Mesenchymal stem cell (in vitro differentiated cells and primary cell): Measurements from ENCODE around the gene KCTD18.

Experiments used
- DNase-seq: peaks from one replicate; pipeline ENCODE4 v3.0.0-alpha.2; 2013
- H2AFZ ChIP-seq: one replicate; pipeline ENCODE4 v1.6.1; 2013; ENCODE audit warnings: low read depth, mild to moderate bottlenecking, control low read depth, inconsistent platforms, low read length, moderate library complexity
- H2AK5ac ChIP-seq: 2 replicates; pipeline ENCODE4 v1.6.1; 2013; ENCODE audit warnings: low read length, moderate library complexity, mild to moderate bottlenecking, inconsistent platforms; ENCODE audit not compliant: severe bottlenecking
- H2BK120ac ChIP-seq: one replicate; pipeline ENCODE4 v1.6.1; 2013; ENCODE audit warnings: low read depth, mild to moderate bottlenecking, inconsistent platforms, low read length, moderate library complexity
- H2BK12ac ChIP-seq, 2 experiments: one replicate each; pipeline ENCODE4 v1.6.1; 2013; ENCODE audit warnings: inconsistent platforms in 2 of 2, low read length in 2 of 2, mild to moderate bottlenecking in 2 of 2, moderate library complexity in 2 of 2, control low read depth in 1 of 2
- H2BK15ac ChIP-seq: one replicate; pipeline ENCODE4 v1.6.1; 2013; ENCODE audit warnings: mild to moderate bottlenecking, low read depth, inconsistent platforms; ENCODE audit not compliant: poor library complexity, severe bottlenecking
- H2BK5ac ChIP-seq: 2 replicates; pipeline ENCODE4 v1.6.1; 2013; ENCODE audit warnings: low read depth, mild to moderate bottlenecking, low read length, control low read depth, inconsistent platforms; ENCODE audit not compliant: poor library complexity, severe bottlenecking
- H3K14ac ChIP-seq, 2 experiments: one replicate each; pipeline ENCODE4 v1.6.1; 2013; ENCODE audit warnings: inconsistent platforms in 2 of 2, low read length in 2 of 2, control low read depth in 1 of 2, mild to moderate bottlenecking in 1 of 2, moderate library complexity in 1 of 2
- H3K18ac ChIP-seq, 2 experiments: one replicate each; pipeline ENCODE4 v1.6.1; 2013; ENCODE audit warnings: inconsistent platforms in 2 of 2, low read length in 2 of 2, control low read depth in 1 of 2, low read depth in 1 of 2, mild to moderate bottlenecking in 1 of 2
- H3K23ac ChIP-seq, 2 experiments: one replicate each; pipeline ENCODE4 v1.6.1; 2013; ENCODE audit warnings: inconsistent platforms in 2 of 2, low read length in 2 of 2, mild to moderate bottlenecking in 2 of 2, moderate library complexity in 2 of 2, control low read depth in 1 of 2
- H3K27ac ChIP-seq: 2 replicates; pipeline ENCODE4 v1.5.1; 2013; ENCODE audit warnings: mild to moderate bottlenecking, moderate library complexity, low read length, control low read depth, inconsistent platforms; ENCODE audit not compliant: poor library complexity, severe bottlenecking
- H3K27me3 ChIP-seq, 2 experiments: 2 replicates each; pipeline versions ENCODE4 v1.6.1 to v1.7.0; 2013; ENCODE audit warnings: low read length in 2 of 2, mild to moderate bottlenecking in 2 of 2, moderate library complexity in 2 of 2, control low read depth in 1 of 2, inconsistent platforms in 1 of 2; ENCODE audit not compliant: control insufficient read depth in 1 of 2, insufficient read depth in 1 of 2
- H3K36me3 ChIP-seq, 2 experiments: 2 replicates each; pipeline versions ENCODE4 v1.6.1 to v1.7.0; 2013; ENCODE audit warnings: low read length in 2 of 2, control low read depth in 1 of 2, inconsistent platforms in 1 of 2, low read depth in 1 of 2, mild to moderate bottlenecking in 1 of 2; ENCODE audit not compliant: insufficient read depth in 2 of 2, control insufficient read depth in 1 of 2
- H3K4ac ChIP-seq, 2 experiments: one replicate each; pipeline ENCODE4 v1.6.1; 2013; ENCODE audit warnings: inconsistent platforms in 2 of 2, low read length in 2 of 2, mild to moderate bottlenecking in 2 of 2, moderate library complexity in 2 of 2, control low read depth in 1 of 2, low read depth in 1 of 2
- H3K4me1 ChIP-seq: 2 replicates; pipeline ENCODE4 v1.6.1; 2013; ENCODE audit warnings: low read depth, low read length, control low read depth; ENCODE audit not compliant: control insufficient read depth, insufficient read depth
- H3K4me2 ChIP-seq: 2 replicates; pipeline ENCODE4 v1.6.1; 2013; ENCODE audit warnings: low read length, mild to moderate bottlenecking, inconsistent platforms; ENCODE audit not compliant: poor library complexity, severe bottlenecking
- H3K4me3 ChIP-seq, 2 experiments: 2 replicates each; pipeline versions ENCODE4 v1.5.1 to v1.7.0; 2013; ENCODE audit warnings: low read length in 2 of 2, mild to moderate bottlenecking in 2 of 2, control low read depth in 1 of 2, low read depth in 1 of 2; ENCODE audit not compliant: insufficient read depth in 1 of 2
- H3K79me1 ChIP-seq: replicated peaks from 2 replicates; pipeline ENCODE4 v1.6.1; 2013; ENCODE audit warnings: mild to moderate bottlenecking, control low read depth, low read length, inconsistent platforms; ENCODE audit not compliant: poor library complexity, severe bottlenecking
- H3K9ac ChIP-seq: 2 replicates; pipeline ENCODE4 v1.7.0; 2013; ENCODE audit warnings: mild to moderate bottlenecking, low read length, moderate library complexity
- H3K9me3 ChIP-seq: 2 replicates; pipeline ENCODE4 v1.7.0; 2013; ENCODE audit warnings: mild to moderate bottlenecking, low read length; ENCODE audit not compliant: control insufficient read depth
- H4K8ac ChIP-seq: one replicate; pipeline ENCODE4 v1.6.1; 2013; ENCODE audit warnings: inconsistent platforms, mild to moderate bottlenecking, low read length, moderate library complexity
- H4K91ac ChIP-seq: one replicate; pipeline ENCODE4 v1.6.1; 2013; ENCODE audit warnings: mild to moderate bottlenecking, low read length, inconsistent platforms
- WGBS: methylation state at CpG from one replicate; pipeline ENCODE4 v1.1.7; 2013; ENCODE audit warnings: mixed read lengths; 5-methylcytosine and 5-hydroxymethylcytosine counted together

Gene KCTD18

DNA sequence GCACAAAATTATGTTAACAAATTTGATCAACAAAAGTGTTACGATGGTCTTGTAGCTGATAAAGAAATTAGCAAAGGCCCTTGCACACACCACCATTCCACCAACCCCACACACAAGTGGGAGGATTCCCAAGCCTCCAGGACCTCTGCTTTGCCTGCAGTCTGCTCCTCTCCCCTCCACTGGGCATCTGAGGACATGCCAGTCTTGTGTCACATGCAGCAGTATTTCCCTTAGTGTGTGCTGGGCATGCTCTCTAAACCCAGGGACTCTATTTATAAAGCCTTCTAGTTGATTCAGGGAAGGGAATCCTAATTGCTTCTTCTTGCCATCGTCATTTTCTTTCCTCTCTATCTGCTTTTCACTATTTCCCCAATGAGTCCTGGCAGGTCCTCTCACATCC, 53.3 kb downstream of the KCTD18 start:
- no peak overlapping the region for H3K9ac ChIP-seq
- H3K18ac ChIP-seq = no peak overlapping the region
- H3K14ac ChIP-seq = no peak overlapping the region
- 95% methylated on average over 2 of the region's 2 CpGs for WGBS
- H3K23ac ChIP-seq = no peak overlapping the region
- H3K27me3 ChIP-seq = no peaks in the 10 kb centered on the region
- no peak overlapping the region for H3K4me3 ChIP-seq
- H4K8ac ChIP-seq = no peak overlapping the region
- H2BK15ac ChIP-seq = no peak overlapping the region
- no peaks in the 10 kb centered on the region for H3K9me3 ChIP-seq
- no peak overlapping the region for H4K91ac ChIP-seq
- no peak for DNase-seq
- peaks cover 5% of the 10 kb centered on the region for H3K4me1 ChIP-seq
- H2BK12ac ChIP-seq = no peak overlapping the region
- H3K4ac ChIP-seq = no peak overlapping the region
- no peak overlapping the region for H2AK5ac ChIP-seq
- no peak overlapping the region for H2BK120ac ChIP-seq
- peaks cover 23% of the 10 kb centered on the region for H3K79me1 ChIP-seq
- H2BK5ac ChIP-seq = no peak overlapping the region
- H3K36me3 ChIP-seq = peaks cover 15 to 24% of the 10 kb centered on the region in 2 experiments
- H3K4me2 ChIP-seq = no peak overlapping the region
- no peak overlapping the region for H2AFZ ChIP-seq
- H3K27ac ChIP-seq = no peak overlapping the region

DNA sequence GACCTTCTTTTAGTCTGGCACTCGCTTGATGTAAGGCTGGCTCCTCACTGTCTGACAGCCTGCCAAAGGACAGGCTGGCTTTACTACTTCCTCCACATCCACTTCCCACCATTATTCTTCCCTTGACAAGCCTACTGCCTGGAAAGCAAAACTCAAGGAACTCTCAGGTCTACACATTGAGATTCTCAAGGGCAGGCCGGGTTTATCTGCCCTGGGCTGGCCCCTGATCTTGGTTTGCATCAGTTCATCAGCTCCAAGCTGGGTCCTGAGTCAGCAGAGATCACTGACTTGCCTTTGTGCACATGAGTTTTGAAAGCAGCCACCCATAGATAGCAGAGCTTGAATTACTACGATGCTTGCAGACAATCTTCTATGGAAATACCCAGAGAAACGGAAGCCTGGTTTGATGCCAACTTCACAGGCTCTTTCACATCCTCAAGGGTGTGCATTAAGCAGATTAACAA, 53.9 kb downstream of the KCTD18 start:
- WGBS = 75% methylated on average over 4 of the region's 4 CpGs
- peak; percentile 30 for DNase-seq
- no peak overlapping the region for H2BK5ac ChIP-seq

DNA sequence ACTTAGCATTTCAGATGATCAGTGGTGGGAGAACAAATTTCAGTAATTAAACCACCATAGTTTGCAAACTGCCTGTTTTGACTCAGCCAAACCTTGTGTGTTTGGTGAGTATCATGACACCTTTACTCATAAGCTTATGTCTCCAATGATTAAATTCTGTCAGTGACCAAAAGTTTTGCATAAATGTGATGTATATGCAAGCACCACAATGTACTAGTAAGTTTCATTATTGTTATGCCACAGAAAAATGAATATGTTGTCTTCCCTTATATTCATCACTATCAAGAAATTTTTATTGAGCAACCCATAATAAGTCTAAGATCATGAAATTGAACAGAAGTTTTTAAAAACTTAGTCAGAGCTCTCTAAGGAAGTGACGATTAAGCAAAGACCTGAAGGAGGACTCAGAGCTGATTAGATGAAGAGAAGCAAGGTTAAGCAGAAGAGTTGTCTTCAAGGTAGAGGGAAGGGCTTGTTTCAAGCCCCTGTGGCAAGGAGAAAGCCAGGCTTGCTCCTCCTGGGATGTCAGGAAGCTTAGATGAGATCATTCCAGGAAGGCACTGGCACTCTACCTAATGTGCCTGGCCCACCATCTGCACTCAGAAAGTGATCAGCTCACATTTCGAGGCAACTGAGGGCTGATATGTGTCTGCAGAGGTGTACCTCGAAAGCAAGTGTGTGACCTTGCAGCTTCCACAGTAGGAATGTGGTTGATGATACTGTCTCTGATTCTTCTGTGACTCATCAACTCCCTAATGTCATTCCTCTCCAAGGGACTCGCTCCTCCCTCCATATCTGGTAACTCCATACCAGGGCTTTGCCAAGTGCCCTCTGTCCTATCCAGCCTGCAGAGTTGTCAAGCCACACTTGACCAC, 54.7 kb downstream of the KCTD18 start:
- H4K8ac ChIP-seq = peak overlapping the region; percentile 45
- H3K36me3 ChIP-seq = peaks cover 25 to 31% of the 10 kb centered on the region in 2 experiments
- H2AK5ac ChIP-seq = no peak overlapping the region
- WGBS = 77% methylated on average over 4 of the region's 4 CpGs
- no peak overlapping the region for H2BK120ac ChIP-seq
- H4K91ac ChIP-seq = no peak overlapping the region
- no peaks in the 10 kb centered on the region for H3K9me3 ChIP-seq
- no peak overlapping the region for H3K4me2 ChIP-seq
- H2AFZ ChIP-seq = no peak overlapping the region
- peak overlapping the region in 1 of 2 experiments; percentile 37 for H2BK12ac ChIP-seq
- no peak overlapping the region for H2BK5ac ChIP-seq
- peak overlapping the region in 1 of 2 experiments; percentile 10 for H3K4me3 ChIP-seq
- peak overlapping the region; percentile 12 to 47 for H3K4ac ChIP-seq
- DNase-seq = peak; percentile 65
- peak overlapping the region in 1 of 2 experiments; percentile 86 for H3K14ac ChIP-seq
- H3K23ac ChIP-seq = no peak overlapping the region
- H3K18ac ChIP-seq = peak overlapping the region; percentile 9 to 28
- peaks cover 28% of the 10 kb centered on the region for H3K79me1 ChIP-seq
- H2BK15ac ChIP-seq = no peak overlapping the region
- H3K27me3 ChIP-seq = no peaks in the 10 kb centered on the region
- H3K4me1 ChIP-seq = peaks cover 5% of the 10 kb centered on the region
- H3K27ac ChIP-seq = no peak overlapping the region
- H3K9ac ChIP-seq = no peak overlapping the region

More for the DNA sequence above, 53.9 kb downstream of the KCTD18 start:
- H2BK15ac ChIP-seq = no peak overlapping the region
- H3K27me3 ChIP-seq = no peaks in the 10 kb centered on the region
- no peak overlapping the region for H2BK120ac ChIP-seq
- no peaks in the 10 kb centered on the region for H3K9me3 ChIP-seq
- H3K14ac ChIP-seq = no peak overlapping the region
- no peak overlapping the region for H4K8ac ChIP-seq
- no peak overlapping the region for H3K9ac ChIP-seq
- peaks cover 5% of the 10 kb centered on the region for H3K4me1 ChIP-seq
- H2AK5ac ChIP-seq = no peak overlapping the region
- H2AFZ ChIP-seq = no peak overlapping the region
- peak overlapping the region in 1 of 2 experiments; percentile 10 for H3K4me3 ChIP-seq
- no peak overlapping the region for H3K4me2 ChIP-seq
- no peak overlapping the region for H3K23ac ChIP-seq
- H3K4ac ChIP-seq = peak overlapping the region in 1 of 2 experiments; percentile 47
- H3K18ac ChIP-seq = peak overlapping the region in 1 of 2 experiments; percentile 9
- no peak overlapping the region for H2BK12ac ChIP-seq
- no peak overlapping the region for H3K27ac ChIP-seq
- H4K91ac ChIP-seq = no peak overlapping the region
- H3K79me1 ChIP-seq = peaks cover 25% of the 10 kb centered on the region
- peaks cover 20 to 24% of the 10 kb centered on the region in 2 experiments for H3K36me3 ChIP-seq

DNA sequence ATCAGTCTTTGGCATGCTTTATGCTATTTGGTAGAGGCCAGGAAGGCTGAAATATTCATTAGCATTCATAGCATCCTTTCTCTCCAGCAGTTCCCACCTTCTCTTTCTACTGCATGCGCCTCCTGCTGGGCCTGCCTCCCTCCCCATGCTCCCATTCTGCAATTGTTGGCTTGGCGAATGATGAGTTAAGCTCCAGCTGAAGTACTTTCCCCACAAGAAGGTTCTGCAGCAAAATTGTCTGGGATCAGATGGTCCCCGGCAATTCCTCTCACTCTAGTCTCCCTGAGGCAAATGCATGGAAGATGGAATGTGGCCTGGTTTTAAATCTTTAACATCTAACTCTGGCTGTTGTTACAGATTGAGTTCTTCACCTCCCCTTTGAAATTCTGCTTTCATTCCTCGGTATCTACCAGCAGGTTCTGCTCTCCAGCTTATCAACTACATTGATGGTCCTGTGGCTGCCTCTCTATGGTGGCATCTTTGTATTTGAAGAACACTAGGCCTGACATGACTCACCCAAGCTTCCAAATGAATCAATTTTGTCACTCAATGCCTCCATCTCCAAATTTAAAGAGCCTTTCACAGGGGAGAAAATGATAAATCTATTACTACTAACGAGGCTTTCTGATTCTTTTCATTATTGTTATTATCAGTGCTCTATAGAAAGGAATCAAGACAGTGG, 55.9 kb downstream of the KCTD18 start:
- Histone ChIP-seq H3K4me3 (no peak overlapping the region), H2BK120ac (no peak overlapping the region)

More for the DNA sequence above, 55.9 kb downstream of the KCTD18 start:
- Histone ChIP-seq H3K27me3 (no peaks in the 10 kb centered on the region), H3K27ac (no peak overlapping the region), H4K91ac (no peak overlapping the region), H2BK5ac (no peak overlapping the region), H3K4me1 (peaks cover 5% of the 10 kb centered on the region), H2BK12ac (no peak overlapping the region), H3K9me3 (no peaks in the 10 kb centered on the region), H3K4me2 (no peak overlapping the region), H2AFZ (no peak overlapping the region), H2AK5ac (no peak overlapping the region), H3K4ac (no peak overlapping the region), H3K36me3 (peaks cover 25 to 32% of the 10 kb centered on the region in 2 experiments), H3K18ac (no peak overlapping the region), H2BK15ac (no peak overlapping the region), H3K14ac (no peak overlapping the region), H3K23ac (no peak overlapping the region), H3K79me1 (peaks cover 25% of the 10 kb centered on the region), H4K8ac (no peak overlapping the region), H3K9ac (no peak overlapping the region)
- DNase-seq = no peak
- WGBS = 83% methylated on average over 4 of the region's 5 CpGs
